RWPE2 (cell line): ENCODE data around the gene PRKCSH.
"Not testable (repeated sequence)": the region's sequence is repeated elsewhere in the genome, so short reads cannot be mapped to it uniquely, and the experiment has no call there.

Experiments used
- ATAC-seq: fragments of 200-7000 bp; cut with Tn5 transposase; 3 replicates; pipeline ENCODE4 v1.9.1; 2021; ENCODE audit warnings: low read depth
- DNase-seq: peaks from one replicate; pipeline ENCODE4 v3.0.0-alpha.2; 2020; ENCODE audit warnings: low spot score
- H3K27ac ChIP-seq: fragments of 450-650 bp; 2 replicates; pipeline ENCODE4 v1.5.1; 2017; ENCODE audit warnings: mild to moderate bottlenecking; ENCODE audit not compliant: poor library complexity, severe bottlenecking
- H3K27me3 ChIP-seq: fragments of 250-450 bp; sonication (Bioruptor Pico); 2 replicates; pipeline ENCODE4 v1.5.1; 2021; ENCODE audit warnings: mild to moderate bottlenecking, moderate library complexity; ENCODE audit not compliant: insufficient read depth, poor library complexity, severe bottlenecking
- H3K36me3 ChIP-seq: fragments of 250-450 bp; sonication (Bioruptor Pico); 2 replicates; pipeline ENCODE4 v1.5.1; 2020; ENCODE audit warnings: low read depth, mild to moderate bottlenecking, moderate library complexity
- H3K4me1 ChIP-seq: fragments of 250-450 bp; sonication (Bioruptor Pico); 2 replicates; pipeline ENCODE4 v1.5.1; 2021; ENCODE audit warnings: mild to moderate bottlenecking, moderate library complexity; ENCODE audit not compliant: insufficient read depth, poor library complexity, severe bottlenecking
- H3K4me3 ChIP-seq: fragments of 250-450 bp; sonication (Bioruptor Pico); 2 replicates; pipeline ENCODE4 v1.5.1; 2021; ENCODE audit warnings: mild to moderate bottlenecking, moderate library complexity; ENCODE audit not compliant: severe bottlenecking
- H3K9me3 ChIP-seq: fragments of 250-450 bp; sonication (Bioruptor Pico); 2 replicates; pipeline ENCODE4 v1.5.1; 2021; ENCODE audit warnings: mild to moderate bottlenecking, moderate library complexity; ENCODE audit not compliant: severe bottlenecking
- CTCF ChIP-seq: fragments of 450-650 bp; IDR thresholded peaks from one replicate; pipeline ENCODE4 v1.5.1; 2017; ENCODE audit warnings: mild to moderate bottlenecking, moderate library complexity; ENCODE audit not compliant: poor library complexity, severe bottlenecking

PRKCSH gene

GRCh38 chr19:11405846-11406643, 29.4 kb upstream of the PRKCSH start:
- H3K27ac ChIP-seq, result no peak overlapping the region
- ATAC-seq (no peak), DNase-seq (no peak)
- no peak for TF ChIP-seq CTCF
- no peaks in the 10 kb centered on the region for H3K9me3 ChIP-seq
- no peaks in the 10 kb centered on the region for H3K27me3 ChIP-seq
- H3K36me3 ChIP-seq, result no peaks in the 10 kb centered on the region
- no peak overlapping the region for H3K4me3 ChIP-seq
- no peaks in the 10 kb centered on the region for H3K4me1 ChIP-seq

GRCh38 chr19:11406703-11407236, 28.7 kb upstream of the PRKCSH start:
- not testable (repeated sequence) for H3K27me3 ChIP-seq, ATAC-seq, H3K36me3 ChIP-seq, DNase-seq, H3K27ac ChIP-seq, H3K4me3 ChIP-seq, H3K9me3 ChIP-seq, H3K4me1 ChIP-seq

- Histone ChIP-seq H3K9me3 (no peaks in the 10 kb centered on the region), H3K4me3 (no peak overlapping the region), H3K27me3 (no peaks in the 10 kb centered on the region), H3K27ac (no peak overlapping the region), H3K36me3 (no peaks in the 10 kb centered on the region), H3K4me1 (no peaks in the 10 kb centered on the region)
- no peak for TF ChIP-seq CTCF
- DNase-seq (no peak), ATAC-seq (no peak)
Observed at GRCh38 chr19:11408591-11408990, 26.8 kb upstream of the PRKCSH start.

- H3K4me1 ChIP-seq, result no peaks in the 10 kb centered on the region
- DNase-seq (no peak), ATAC-seq (no peak)
- no peaks in the 10 kb centered on the region for H3K36me3 ChIP-seq
- H3K27me3 ChIP-seq, result no peaks in the 10 kb centered on the region
- TF ChIP-seq CTCF, result no peak
- H3K27ac ChIP-seq, result no peak overlapping the region
- H3K4me3 ChIP-seq, result no peak overlapping the region
- H3K9me3 ChIP-seq, result no peaks in the 10 kb centered on the region
Observed at GRCh38 chr19:11410682-11411081, 24.8 kb upstream of the PRKCSH start.

GRCh38 chr19:11414544-11414943, 20.9 kb upstream of the PRKCSH start:
- no peak for TF ChIP-seq CTCF
- no peak for ATAC-seq
- H3K27ac ChIP-seq, result no peak overlapping the region
- DNase-seq, result no peak
- no peaks in the 10 kb centered on the region for H3K27me3 ChIP-seq
- H3K36me3 ChIP-seq, result no peaks in the 10 kb centered on the region
- H3K4me3 ChIP-seq, result no peak overlapping the region
- H3K4me1 ChIP-seq, result no peaks in the 10 kb centered on the region
- H3K9me3 ChIP-seq, result no peaks in the 10 kb centered on the region
